CD4-positive, alpha-beta T cell treated with Interleukin-15 for 1 hour (primary cell): Measurements from ENCODE around the gene ZBTB18.
A peak's percentile ranks its signal among the peaks of the same experiment; 100 is the strongest.
"Not testable (repeated sequence)": the region's sequence is repeated elsewhere in the genome, so short reads cannot be mapped to it uniquely, and the experiment has no call there.

ENCODE experiments used
- DNase-seq: peaks from one replicate; pipeline ENCODE4 v3.0.0-alpha.2; 2020

ZBTB18 gene

DNA sequence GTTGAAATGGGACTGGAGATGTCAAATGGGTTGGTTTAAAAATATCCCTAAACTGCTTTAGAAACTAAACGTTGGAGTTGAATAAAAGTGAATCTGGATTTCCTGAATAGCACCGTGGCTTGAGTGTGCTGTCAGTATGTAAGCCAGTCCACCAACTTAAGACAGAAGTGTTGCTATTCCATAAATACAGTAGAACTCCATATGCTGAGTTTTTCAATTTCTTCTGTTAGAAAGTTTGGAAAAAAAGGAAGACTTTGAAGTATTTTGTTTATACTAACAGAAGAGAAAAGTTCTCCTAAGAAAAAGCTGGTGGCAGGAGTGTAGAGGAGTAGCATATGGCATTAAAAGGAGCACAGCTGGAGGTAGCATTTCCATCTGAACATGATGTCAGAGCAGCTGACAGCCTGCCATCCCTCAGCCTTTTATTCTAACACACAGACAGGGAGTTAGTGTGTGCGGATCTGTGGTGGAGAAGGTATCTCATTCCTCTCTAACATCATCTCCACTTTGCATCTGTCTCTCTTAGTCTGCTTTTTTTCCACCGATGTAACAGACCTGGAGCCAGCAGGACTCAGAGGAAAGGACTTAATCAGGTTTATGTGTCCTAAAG lies at the start of gene ZBTB18:
ZBTB18 (plus strand) TSS at position 449 of the 610 bp plus-strand sequence; CDS start at position 598, 149 bp downstream.
- DNase-seq, result no peak

DNA sequence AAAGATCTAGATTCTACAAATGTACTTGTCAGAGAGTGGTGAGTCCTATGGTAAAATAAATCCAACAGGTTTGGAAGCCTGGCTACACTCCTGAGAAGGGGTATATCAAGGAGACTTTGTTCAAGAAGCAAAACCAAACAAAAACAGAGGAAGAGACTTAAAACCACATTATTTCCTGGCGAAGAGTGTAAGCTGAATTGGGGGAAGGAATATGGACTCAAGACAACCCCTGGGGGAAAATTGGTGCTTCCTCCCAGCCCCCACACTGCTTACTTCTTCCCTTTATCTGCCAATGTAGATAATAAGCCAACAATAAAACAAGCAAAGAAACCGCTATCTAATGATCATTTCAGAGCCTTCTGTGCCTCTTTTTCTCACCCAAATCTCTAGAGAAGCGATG lies 48.4 kb upstream of the ZBTB18 start:
- DNase-seq, result no peak

DNA sequence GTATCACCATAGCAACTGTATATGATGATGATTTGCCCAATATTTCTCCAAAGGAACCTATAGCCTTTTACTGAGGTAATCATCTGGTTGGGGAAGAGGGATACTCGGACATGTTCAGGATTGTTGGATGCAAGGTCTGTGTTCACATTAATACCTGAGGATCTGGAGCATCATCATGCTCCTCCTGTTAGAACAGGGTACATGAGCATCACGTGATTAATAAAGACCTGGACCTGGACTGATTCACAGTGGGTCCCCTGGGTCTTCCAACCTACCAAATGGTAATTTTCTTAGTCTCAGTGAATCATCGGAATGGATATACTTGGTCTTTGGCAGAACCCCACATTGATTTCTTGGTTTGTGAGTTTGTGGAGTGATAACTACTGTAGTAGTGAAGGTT lies 45.6 kb upstream of the ZBTB18 start:
- no peak for DNase-seq

DNA sequence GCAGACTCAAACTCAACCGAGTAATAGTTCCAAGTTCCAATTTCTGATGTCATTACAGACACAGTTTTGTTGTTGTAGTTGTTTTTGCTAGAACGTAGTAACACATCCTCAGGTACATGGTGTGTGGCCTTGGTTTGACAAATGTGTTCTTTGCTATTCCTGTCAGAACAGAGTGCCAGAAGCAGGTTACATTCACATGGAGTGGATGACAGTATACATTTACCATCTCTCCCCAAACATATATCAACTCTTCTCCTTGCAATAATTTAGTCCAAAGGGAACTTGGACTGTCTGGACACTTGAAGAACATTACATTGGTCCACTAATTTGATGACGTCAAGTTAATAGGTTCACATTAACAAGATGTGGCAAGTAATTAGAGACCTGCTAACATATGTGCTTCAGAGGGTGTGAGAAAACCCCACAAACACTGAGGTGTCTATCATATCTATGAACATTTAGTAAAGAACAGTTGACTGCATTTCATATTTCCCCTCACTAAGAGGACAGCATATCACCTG lies 44.6 kb upstream of the ZBTB18 start:
- no peak for DNase-seq

GRCh38 chr1:244006961-244007360 lies 44.1 kb upstream of the ZBTB18 start:
- DNase-seq, result no peak

DNA sequence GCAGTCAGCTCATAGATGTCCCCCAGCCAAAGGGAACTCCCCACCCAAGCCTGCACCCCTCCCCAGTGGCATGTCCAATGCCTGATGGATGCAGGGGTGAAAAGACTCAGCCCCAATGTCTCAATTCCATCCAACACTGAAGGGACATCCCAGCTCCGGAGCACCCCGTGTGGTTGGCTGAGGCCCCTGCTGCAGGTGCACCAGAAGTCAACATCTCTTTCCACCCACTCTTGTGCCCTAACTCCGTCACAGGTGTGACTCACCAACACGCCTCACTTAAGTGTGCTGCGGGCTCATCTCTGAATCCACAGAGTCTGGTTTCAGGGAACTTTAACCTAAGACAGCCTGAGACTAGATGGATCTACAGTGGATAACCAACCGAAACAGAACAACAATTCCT lies 40.9 kb upstream of the ZBTB18 start:
- peak; percentile 19 for DNase-seq

DNA sequence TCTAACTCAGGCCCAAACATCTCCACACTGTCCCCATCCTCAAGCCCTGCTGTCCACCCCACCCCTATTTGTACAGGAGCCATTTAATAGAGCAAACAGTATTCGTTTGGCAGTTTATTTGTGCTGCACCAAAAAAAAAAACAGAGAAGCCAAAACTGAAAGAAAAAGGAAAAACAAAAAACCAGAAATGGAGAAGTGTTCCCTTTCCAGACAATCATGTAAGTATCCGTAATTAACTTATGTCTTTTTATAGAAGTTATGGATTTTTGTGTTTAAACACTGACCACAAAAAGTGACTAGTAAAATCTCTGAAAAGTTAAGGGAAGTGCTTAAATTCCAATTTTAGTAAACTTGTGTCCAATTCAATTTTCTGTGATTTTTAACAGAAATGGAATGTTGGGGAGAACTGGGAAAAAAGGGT lies 40.4 kb upstream of the ZBTB18 start:
- DNase-seq, result no peak

DNA sequence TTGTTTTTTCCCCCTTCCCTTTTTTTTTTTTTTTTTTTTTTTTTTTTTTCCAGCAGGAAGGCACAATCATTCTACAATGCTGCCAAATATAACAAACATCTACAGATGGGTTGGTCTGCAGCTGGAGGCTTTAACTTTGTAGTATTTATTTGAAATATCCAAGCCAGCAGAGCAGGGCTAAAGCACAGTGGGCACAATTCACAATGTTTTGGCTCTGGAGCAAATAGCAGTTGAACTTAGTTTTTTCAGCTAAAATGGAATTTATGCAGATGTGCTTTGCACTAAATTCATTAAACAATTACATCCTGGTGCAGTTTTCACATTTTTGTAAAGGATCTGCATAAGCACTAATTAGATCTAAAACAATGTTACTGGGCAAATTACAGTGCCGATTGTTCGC lies 39.8 kb upstream of the ZBTB18 start:
- DNase-seq, result no peak

GRCh38 chr1:244011786-244012185 lies 39.3 kb upstream of the ZBTB18 start:
- DNase-seq, result no peak

- no peak for DNase-seq
Observed at GRCh38 chr1:244012202-244012601, 38.9 kb upstream of the ZBTB18 start.

GRCh38 chr1:244013100-244013499 lies 38.0 kb upstream of the ZBTB18 start:
- DNase-seq, result no peak

DNA sequence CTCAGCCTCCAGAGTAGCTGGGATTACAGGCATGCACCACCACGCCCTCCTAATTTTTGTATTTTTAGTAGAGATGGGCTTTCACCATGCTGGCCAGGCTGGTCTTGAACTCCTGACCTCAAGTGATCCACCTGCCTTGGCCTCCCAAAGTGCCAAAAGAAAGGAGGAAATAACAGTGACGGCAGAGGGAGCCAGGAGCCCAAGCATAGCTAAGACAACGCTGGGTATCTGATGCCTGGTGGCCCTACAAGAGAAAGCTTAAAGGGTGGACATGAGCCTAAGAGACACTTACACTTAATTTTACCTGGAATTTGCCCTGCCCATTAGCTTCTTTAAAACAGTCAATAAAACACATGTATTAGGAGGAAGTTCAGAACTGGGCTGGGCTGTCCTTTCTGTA lies 36.2 kb upstream of the ZBTB18 start:
- not testable (repeated sequence) for DNase-seq

- no peak for DNase-seq
Observed at GRCh38 chr1:244019982-244020485, 31.0 kb upstream of the ZBTB18 start.

- DNase-seq, result no peak
Observed at GRCh38 chr1:244021427-244021826, 29.7 kb upstream of the ZBTB18 start.

DNA sequence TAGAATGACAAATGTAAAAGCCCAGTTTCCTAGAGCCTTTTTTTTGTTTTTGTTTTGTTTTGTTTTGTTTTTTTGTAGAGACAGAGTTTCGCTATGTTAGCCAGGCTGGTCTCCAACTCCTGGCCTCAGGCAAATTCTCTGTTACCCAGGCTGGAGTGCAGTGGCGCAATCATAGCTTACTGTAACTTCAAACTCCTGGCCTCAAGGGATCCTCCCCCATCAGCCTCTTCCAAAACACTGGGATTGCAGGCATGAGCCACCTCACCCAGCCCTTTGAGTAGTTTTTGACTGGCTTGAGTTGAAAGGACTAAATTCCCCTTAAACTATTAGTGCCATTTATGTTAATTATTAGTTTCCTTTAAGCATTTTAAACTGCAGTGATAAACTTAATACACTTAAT lies 28.8 kb upstream of the ZBTB18 start:
- no peak for DNase-seq

- no peak for DNase-seq
Observed at GRCh38 chr1:244022864-244023440, 28.1 kb upstream of the ZBTB18 start.

DNA sequence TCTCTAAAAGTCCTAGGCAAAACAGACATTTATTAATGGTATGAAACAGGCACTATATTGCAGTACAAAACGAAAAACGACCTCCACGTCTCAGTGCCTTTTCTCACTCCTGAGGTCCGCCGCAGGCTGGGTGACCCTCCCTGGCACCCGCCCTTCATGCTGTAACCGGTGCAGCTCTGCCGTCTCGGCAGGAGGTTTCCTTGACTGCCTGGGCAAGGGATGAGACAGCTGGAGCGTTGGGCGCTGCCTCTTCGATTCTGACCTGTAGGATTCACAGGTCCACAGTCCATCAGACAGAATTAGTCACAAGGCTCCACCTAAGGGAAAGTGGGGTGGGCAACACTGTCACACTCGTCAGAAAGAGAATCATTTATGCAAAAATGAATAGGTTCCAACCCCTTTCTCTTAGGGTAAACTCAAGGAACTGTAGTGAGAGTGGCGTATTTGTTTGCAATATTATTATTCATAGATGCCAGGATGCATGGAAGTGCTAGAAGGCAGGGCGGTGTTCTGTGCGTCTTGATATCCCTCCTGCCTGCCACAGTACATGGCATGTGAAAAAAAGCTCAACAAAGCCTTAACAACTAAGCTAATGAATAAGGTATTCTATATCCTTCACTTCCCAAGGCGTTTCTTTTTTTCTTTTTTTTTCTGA lies 23.5 kb upstream of the ZBTB18 start:
- no peak for DNase-seq

- DNase-seq, result no peak
Observed at GRCh38 chr1:244028701-244029100, 22.4 kb upstream of the ZBTB18 start.

DNA sequence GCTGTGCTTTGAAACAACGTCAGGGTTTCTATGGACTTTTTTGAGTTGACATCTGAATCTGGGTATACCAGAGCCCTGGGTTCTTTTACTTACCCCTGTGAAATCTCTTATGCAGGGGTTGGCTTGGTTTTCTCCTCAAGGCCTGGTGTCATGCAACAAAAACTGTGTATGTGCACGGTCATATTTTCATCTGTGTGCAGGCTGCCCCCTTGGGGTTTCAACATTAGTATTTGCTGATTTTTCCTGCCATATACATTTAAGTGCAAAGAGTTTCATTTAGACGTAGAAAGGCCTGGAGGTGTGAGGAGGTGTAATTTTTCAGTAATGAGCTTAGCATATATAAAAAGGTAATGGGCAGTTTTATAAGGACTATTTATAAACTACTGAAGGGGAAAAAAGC lies 22.0 kb upstream of the ZBTB18 start:
- no peak for DNase-seq

DNA sequence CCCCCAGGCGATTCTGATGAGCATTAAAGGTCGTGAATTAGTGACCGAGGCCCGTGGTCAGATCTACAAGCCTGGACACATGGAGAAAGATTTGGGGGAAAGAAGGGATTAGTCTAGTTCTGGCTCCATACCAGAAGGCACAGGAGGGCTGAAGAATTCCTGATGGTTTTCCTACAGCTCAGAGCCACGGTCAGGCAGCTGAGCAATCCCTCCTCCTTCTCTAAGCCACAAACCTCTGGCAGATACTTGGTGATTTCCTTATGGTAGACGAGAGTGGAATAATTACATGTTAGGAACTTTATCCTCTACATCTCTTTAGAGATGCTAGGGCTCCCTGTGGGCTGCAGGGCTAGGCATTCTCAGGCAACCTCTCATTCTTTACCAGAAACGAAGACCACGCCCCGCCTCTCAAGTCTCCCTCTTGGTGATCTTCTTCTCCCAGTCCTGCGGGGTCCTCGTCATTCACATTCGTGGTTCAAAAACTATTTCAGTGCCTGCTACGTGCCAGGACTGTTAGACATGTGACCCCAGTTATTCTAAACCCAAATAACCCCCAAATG lies 20.5 kb upstream of the ZBTB18 start:
- no peak for DNase-seq

DNA sequence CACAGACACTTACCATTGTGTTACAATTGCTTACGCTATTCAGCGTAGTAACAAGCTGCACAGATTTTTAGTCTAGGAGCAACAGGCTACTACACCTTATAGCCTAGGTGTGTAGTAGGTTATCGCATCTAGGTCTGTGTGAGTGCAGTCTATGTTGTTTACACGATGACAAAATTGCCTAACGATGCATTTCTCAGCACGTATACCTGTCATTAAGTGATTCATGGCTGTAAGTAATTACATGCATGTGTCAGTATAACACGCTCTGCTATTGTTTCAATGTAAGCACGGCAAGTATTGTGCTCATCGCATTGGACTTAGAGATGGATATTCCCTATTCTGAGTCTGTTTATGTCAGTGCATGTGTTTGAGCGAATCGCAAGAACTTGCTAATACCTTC lies 15.7 kb upstream of the ZBTB18 start:
- DNase-seq, result no peak

DNA sequence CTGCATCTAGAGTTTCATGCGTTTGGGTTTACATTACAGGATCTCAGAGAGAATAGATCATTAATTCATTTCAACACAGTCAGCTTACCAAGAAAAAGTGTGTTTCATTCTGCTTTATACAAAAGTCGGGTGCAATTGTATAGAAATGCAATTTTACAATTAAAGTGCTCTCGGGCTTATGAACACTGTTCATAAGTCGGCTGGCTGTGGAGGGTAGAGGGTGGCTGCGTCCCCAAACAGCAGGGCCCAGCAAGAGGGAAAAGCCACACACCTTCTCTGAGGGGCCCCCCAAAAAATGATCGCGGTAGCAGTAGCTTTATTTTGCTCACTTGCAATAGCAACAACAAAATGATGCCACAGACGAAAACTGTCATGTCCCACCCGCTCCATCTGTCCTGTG lies 13.8 kb upstream of the ZBTB18 start:
- no peak for DNase-seq

- no peak for DNase-seq
Observed at GRCh38 chr1:244041466-244042120, 9.5 kb upstream of the ZBTB18 start.
